ENCODE results near the gene MROH2A.

The MROH2A gene

DNA sequence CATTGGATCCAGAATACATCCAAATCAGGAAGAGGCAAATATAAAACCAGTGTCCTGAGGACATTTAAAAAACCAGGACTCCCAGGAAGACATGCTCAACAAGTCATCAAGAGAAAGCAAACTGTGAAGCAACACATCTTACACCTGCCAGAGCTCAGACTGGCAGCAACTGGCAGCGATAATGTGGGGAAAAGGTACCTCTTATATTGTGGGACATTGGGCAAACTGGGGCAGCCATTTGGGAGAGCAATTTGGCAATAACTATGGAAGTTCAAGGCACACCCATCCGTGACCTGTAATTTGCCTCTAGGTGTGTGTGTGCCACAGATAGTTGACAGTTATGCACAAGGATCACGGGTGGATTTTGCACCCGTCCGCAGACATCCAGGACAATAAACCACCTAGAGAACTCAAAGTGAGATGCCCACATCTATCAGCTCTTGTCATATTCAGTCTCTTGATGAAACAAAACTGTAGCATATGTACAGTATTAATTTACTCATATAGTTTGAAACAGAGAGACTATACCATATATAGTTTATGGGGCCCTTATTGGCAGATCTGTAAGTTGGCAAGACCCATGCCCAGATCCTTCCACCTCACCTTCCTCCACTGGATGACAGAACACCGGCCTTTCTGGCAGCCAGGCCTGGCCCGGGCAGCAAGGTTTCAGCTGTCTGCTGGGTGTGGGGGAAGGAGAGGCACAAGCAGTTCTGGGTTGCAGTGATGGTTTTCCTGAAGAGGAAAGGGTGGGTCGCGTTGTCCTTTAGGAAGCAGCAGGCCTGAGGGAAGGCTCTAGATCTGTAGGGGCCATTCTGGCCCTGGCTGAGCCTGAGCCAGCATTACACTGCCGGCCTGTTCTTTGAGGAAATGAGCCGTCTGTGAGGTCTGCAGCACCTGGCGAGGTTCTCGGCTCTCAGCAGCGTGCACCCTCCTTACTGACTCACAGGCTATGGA, 57.4 kb downstream of the MROH2A start:
- in situ Hi-C loops (cut with MboI; ENCODE audit: low sequenced_read_pairs): no loop called here

DNA sequence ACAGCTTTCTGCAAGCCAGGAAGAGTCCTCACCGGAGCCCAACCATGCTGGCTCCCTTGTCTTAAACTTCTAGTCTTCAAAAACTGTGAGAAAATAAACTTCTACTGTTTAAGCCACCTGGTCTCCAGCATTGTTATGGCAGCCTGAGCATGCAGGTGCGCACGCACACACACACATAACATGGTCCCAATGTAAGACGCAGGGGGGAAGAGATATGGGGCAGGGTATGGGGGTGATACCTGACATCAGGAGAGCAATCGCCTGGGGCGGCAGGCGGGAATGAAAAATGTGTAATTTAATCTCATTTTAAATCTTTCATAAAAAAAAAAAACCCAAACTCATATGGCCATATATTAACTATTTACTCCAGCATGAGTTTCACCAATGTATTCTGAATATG, 58.2 kb downstream of the MROH2A start:
- in situ Hi-C loops (cut with MboI; ENCODE audit: low sequenced_read_pairs): no loop called here

DNA sequence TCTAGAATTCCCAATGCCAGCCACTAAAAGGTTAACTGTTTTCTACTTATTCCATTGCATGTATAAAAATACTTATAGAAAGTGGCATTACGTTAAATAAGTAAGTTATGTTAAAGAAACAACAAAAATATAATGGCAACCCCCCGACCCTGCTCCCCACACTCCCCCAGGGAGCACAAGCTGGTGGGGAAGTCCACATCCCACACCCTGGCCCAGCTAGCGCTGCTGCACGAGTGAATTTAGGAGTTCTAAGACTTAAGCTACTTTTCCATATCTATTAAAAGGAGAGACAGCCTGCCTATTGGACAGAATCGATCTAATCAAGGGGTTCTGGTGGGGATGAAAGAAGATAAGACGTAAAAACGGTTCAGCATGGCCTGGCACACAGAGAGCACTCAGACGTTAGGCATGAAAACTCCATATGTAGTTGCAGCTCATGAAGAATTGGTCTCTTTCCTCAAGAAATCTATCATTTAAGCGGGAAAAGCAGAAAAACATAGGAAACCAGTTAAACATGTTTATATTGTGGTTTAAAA, 59.6 kb downstream of the MROH2A start:
- in situ Hi-C loops (cut with MboI; ENCODE audit: low sequenced_read_pairs): no loop called here

DNA sequence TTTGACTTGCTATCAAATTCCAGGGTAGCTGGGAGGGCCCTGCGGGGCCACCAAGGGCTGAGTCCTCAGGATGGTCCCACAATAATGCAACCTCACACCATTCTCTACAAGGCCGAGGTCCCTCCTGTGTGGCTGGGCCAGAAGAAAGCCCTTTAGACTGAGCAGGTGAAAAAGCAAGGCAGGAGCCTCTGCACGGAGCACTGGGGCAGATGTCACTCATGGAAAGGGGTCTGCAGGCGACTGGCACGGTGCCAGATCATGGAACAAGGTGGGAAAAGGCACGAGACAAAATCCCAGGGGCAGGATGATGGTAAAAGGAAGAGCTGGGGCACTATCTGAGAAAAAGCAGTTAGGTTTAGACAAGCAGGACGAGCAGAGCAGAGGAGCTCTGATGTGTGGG, 60.1 kb downstream of the MROH2A start:
- in situ Hi-C loops (cut with MboI; ENCODE audit: low sequenced_read_pairs): no loop called here

DNA sequence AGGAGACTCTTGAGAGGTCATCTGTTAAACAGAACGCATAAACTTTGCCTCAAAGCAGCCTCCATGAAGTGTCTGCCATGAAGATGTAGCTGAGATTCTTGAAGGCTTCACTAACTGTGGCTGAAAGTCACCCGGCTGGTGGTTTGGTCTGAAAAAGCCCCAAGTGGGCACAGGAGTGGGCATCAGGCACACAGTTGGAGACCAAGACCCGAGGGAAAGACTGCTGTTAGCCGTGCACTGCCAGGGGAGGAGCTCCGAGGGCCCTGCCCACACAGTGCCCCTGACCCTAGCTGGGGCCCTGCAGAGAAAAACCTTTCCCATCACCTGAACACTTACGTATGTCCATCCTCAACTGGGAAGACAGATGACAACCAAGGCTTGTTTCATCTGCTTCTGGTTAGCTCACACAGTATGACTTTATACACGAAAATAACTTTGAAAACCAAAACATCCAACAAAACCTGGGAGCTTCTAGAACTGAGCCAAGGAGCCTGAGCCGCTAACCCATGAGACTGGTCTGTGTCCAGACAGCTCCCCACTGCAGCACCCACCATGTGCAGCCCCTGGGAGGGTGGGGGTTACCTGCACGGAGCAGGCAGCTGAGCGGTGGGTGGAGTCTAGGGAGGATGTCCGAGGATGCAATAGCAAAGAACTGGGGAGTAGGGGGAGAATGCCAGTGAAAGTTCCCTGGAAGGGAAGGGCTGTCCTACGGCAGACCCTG, 60.8 kb downstream of the MROH2A start:
- in situ Hi-C loops (cut with MboI; ENCODE audit: low sequenced_read_pairs): no loop called here

DNA sequence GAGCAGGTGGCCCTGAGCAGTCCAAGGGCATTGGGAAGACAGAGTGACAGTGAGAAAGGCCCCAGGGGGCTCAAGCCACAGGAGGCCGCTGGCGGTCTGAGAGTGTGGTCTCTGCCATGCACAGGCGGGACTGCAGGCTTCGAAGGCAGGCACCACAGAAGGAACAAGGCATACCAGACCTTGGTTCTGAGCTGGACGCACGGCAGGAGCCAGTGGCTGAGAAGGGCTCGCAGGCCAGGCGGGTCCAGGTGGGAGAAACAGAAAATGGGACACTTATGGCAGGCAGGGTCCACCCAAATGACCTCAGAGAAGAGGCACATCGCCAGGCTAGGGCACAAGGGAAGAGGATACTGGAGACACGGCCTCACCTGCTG, 61.3 kb downstream of the MROH2A start:
- in situ Hi-C loops (cut with MboI; ENCODE audit: low sequenced_read_pairs): no loop called here

DNA sequence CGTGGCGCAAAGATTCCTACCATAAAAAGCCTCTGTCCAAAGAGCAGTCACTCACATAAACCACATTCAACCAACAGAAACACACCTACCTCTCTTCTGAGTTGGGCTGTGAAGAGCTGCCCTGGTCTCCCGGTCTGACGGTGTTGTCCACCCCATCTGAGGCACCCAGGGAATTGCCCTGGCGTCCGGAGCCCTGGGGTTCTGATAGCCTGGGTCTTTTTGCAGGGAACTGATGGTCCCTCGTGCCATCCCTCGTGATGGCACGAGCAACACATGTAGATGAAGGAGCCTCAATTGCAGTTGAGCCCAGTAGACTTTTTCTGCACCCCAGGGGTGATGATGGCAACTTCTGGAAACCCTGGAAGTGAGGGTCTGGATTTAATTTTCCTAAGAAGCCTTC, 62.4 kb downstream of the MROH2A start:
- in situ Hi-C loops (cut with MboI; ENCODE audit: low sequenced_read_pairs): no loop called here

DNA sequence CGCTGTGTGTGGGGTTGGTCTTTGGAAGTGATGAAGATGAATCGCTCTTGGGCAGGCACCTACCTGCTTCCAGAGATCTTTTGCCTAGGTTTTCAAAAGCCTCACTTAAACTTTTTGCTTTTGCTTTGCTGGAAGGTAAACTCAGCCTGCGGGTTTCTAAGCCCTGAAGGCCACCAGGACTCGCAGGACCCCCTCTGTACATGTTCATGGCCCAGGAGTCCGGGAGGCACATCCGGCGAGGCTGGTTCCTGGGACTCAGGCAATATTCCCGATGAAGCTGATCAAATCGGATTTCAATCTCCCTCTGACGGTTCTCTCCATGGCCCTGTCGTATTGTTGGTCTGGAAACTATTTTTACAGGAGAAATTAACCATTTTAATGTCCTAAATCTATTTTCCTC, 63.1 kb downstream of the MROH2A start:
- in situ Hi-C loops (cut with MboI; ENCODE audit: low sequenced_read_pairs): no loop called here

DNA sequence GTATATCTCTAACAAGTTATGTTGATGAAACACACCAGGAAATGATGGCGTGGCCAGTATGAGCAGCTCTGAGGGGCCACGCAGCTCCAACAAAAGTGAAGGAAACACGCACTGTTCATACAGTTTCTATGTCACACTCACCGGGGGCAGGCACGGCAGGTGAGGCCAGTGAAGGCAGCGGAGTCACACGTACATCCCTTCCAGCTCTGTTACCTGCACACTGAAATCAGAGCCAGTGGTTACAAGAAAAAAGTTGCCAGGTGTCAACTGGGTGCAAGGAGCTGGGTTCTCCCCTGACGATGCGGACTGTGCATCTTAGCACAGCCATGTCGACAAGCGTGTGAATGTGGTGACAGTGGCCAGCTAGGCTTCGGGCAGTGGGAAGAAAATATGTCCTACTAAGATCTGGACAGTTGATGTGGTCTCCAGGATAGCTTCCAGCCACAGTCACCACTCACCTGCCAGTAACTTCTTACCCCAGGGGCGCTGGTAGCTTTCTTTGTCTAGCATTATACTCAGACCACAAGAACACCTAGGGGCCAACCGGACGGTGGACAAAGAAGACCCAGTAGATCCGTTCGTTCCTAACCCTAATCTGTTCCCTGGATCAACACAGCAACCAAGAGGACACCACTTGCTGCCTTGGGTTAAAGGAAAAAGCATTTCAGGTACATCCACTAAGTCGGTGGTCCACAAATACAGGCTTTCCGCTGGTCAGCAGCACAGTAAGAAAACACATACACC, 66.1 kb downstream of the MROH2A start:
- in situ Hi-C loops (cut with MboI; ENCODE audit: low sequenced_read_pairs): no loop called here

DNA sequence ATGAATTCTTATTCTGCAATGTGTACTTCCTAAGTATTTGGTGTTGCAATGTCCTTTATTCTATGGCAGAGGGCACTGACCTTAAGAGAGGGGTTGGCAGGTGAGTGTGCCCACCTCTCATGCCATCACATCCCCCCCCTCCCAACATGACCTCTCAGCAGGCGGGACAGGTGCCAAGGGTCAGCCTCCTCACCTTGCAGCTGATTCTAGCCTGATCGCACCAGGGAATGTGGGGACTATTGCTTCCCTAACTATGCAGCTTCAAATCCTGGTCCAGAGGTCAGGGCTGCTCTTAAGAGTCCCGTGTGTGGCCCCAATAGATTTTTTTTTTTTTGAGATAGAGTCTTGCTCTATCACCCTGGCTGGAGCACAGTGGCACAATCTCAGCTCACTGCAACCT, 66.7 kb downstream of the MROH2A start:
- in situ Hi-C loops (cut with MboI; ENCODE audit: low sequenced_read_pairs): no loop called here

DNA sequence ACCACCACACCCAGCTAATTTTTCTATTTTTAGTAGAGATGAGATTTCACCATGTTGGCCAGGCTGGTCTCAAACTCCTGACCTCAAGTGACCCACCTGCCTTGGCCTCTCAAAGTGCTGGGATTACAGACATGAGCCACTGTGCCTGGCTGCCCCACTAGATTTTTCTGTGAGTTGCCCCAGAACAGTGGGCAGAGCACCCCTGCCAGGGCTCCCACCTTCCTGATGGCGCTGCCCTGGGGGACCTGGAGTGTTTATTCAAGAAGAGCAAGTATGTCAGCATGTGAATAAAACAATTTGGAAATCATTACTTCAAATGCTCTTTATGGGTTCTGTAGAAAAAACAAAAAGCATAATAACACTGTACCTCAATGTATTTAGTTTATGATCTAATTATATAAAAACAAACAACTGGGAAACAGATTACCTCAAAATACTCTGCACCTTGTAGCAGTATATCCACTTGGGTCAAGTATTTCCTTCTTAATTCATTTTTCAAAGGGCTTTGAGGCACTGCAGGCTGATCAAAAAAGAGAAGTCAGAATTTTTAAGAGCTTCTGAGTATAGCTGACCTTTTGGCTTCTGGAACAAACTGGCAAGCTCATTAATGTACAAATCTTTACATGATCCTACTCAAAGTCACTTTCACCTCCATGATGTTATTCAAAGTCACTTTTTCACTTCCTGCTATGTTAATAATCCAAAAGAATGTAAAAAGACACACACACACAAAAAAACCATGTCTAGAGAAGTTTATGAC, 67.4 kb downstream of the MROH2A start:
- in situ Hi-C loops (cut with MboI; ENCODE audit: low sequenced_read_pairs): no loop called here

DNA sequence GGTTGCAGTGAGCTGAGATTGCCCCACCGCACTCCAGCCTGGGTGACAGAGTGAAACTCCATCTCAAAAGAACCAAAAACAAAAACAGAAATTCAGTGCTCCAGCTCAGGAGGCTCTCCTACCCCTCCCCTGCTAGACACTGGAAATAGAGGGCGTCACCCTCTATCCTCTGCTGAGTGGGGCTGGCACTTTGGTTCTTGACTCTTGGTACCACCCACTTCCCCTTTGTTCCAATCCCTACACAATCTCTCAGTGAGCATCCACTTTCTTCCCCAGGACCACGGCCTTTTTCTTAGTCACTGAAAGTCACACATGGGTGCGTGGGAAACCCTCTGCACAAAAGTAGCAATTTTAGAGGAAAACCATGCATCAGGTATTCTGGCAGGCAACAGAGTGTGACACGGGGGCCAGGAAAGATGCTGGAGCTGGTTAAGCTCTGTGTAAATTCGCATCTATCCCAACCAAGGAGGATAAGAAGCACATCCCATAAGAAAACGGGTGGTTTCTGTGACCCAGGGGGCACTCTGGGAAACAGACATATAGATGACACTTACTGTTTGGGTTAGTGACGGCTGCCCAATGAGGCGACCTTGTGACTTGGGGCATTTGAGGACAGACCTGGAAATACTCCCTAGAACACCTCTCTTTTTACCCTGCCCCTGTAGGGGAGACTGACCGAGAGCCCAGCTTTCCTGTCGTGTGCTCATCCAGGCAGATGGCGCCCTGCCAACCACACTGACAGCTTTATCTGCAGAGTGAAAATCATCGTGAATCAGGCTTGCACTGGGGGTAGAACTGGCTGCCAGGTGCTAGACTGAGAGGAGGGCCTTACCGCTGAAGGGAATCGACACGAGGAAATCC, 68.5 kb downstream of the MROH2A start:
- in situ Hi-C loops (cut with MboI; ENCODE audit: low sequenced_read_pairs): no loop called here

DNA sequence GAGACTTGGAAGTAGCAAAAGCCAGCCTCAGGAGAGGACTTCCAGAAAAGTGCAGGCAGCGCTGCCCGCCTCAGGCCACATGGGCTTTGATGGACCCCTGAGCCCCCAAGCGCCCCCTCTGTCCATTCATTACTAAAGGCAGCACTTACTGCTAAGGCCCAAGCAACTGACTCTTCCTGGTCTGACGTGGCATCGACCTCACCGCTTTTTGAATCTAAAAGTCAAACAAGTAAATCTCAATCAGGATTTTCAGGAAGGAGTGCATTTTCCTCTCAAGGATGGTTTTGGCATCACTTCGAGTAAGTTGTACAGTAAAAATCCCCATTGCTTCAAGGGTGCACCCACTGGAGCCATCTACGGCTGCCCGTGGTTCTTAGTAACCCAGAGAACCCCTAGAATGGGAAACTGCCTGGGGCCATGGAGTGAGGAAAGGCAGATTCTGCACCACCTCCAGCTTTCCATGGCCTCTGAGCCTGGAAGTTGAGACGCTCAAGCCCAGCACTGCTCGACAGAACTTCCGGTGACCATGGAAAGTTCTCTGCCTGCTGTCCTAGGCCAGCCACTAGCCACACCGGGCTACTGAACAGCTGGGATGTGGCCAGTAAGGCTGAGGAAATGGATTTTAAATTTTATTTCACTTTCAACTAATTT, 69.2 kb downstream of the MROH2A start:
- in situ Hi-C loops (cut with MboI; ENCODE audit: low sequenced_read_pairs): no loop called here

DNA sequence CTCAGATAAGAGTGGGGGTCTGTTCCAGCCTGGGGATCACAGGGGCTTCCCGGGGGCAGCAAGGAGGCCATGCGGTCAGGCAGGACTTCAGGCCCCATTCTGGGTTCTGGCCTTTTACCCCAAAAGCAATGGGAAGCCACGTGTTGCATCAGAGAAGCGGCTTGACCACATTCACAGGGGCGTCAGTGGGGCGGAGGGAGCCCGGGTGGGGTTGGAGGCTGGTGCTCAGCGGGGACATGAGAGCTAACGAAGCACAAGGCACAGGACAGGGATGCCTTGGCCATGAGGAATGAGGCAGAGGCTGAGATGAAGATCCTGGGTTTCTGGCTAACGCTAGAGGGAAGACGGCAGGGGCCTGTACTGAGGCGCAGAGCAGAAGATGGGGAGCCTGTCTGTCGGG, 70.1 kb downstream of the MROH2A start:
- in situ Hi-C loops (cut with MboI; ENCODE audit: low sequenced_read_pairs): no loop called here

DNA sequence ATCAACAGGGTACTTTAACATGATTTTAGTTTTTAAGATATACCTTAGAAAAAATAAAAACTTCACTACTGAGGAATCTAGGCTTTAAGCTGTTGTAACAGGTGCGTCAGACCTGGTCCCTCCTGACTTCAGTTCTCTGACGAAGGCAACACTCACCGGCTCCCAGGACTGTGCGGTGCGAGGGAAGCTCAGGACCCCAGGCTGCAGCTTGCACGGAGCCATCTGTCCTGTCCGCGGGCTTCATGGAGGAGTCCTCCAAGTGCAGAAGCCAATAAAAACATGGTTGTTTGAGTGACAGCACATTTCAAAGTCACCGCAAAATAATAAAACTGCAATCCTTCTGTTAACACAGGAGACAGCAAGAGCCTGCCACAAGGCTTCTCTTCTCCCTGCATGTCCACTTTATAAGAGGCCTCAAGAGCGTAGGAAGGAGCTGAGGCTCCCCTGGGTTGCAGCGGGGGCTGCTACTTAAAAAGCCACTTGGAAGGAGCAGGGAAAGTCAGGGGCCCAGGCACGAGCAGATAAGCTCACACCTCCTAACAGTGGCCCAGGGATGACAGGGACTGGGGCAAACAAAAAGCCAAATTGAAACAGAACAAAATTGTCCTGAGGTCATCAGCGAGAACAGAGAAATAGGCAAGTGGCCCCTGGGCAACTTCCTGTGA, 71.6 kb downstream of the MROH2A start:
- in situ Hi-C loops (cut with MboI; ENCODE audit: low sequenced_read_pairs): no loop called here

DNA sequence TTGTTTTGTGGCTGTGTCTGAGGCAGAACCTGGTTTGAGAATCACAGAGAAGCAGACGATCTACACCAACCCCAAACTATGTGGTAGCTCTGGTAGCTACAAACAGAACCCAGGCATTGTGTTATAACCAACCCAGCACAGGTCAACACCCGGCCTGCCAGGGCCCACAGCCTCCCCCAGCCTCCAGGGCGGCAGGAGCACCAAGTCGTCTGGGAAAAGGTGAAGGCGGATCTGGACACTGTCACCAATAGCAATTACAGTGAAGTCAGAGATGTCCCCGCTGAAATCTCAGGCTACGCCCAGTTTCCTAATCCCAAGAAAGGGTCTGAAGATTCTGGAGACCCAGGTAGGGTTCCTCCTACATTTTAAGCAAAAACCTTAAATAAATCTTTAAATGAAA, 72.6 kb downstream of the MROH2A start:
- in situ Hi-C loops (cut with MboI; ENCODE audit: low sequenced_read_pairs): no loop called here

DNA sequence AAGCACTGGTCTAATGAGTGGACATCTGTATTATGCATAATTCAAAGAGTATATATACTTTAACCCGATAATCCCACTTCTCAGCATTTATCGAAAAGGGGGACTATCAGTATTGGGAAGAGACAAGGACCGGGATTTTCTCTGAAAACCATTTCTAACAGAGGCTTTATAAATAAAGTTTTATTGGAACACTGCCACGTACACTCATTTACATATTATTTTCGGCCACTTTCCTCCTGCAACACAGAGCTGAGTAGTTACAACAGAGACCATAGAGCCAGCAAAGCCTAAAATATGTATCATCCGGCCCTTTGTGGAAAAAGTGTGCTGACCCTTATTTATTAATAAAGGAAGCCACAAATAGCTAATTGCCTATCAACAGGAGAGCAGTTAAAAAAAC, 73.0 kb downstream of the MROH2A start:
- in situ Hi-C loops (cut with MboI; ENCODE audit: low sequenced_read_pairs): no loop called here

DNA sequence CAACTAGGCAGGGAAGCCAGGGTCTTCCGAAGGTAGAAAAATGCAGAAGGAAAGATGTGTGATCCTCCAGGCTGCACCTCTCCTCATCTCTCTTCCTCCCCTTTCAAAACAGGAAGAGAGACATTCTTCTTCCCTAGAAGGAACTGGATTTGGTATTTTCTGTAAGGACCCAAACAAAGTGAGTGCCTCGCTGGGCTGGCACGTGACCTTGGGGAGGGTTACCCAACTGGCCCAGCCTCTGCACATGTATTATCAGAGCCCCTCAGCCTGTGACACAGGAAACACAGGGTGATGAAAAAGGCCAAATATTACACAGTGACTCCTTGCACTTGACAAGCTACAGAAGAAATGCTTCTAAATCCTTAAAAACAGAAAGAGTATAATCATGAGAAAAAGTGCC, 73.9 kb downstream of the MROH2A start:
- in situ Hi-C loops (cut with MboI; ENCODE audit: low sequenced_read_pairs): no loop called here

DNA sequence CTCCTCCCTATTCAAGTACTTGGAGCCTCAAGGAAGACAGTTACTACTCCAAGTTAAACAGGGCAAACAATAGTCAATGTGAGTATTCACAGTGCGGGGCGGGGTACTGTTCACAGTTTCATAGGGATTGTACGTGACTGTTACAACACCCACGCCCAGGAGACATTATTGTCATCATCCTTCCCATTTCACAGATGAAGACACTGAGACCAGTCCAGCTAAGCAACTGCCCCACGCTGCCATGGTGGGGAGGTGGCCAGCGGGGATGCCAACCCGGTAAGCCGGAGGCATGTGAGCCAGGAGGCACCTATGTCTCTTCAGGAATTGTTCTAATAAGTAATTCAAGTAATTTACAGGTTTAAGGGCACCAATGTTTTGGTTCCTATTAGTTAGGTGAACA, 75.2 kb downstream of the MROH2A start:
- in situ Hi-C loops (cut with MboI; ENCODE audit: low sequenced_read_pairs): no loop called here
